Tibial artery (tissue), 4 donors: ENCODE results near the gene ZNF831.

Experiments
- DNase-seq, 2 donors: peaks; one replicate each; pipeline ENCODE4 v3.0.0-alpha.2; 2019
- H3K27ac ChIP-seq, 2 donors: fragments of 200-600 bp; sonication (generic) in 1 of 2; 1 replicate in 1 of 2; 2 replicates in 1 of 2; pipeline ENCODE4 v1.5.1; 2018 to 2019; ENCODE audit warnings: mild to moderate bottlenecking in 1 of 2
- H3K27me3 ChIP-seq, 2 donors: fragments of 200-600 bp; sonication (generic) in 1 of 2; one replicate each; pipeline versions ENCODE4 v1.5.1 to v1.6.0; 2016 to 2019
- H3K36me3 ChIP-seq, 3 donors: fragments of 200-600 bp; sonication (generic) in 2 of 3; one replicate each; pipeline ENCODE4 v1.5.1; 2016 to 2019; ENCODE audit warnings: mild to moderate bottlenecking in 2 of 3
- H3K4me1 ChIP-seq, 4 donors: fragments of 200-600 bp; sonication (generic) in 2 of 4; 1 replicate in 3 of 4; 2 replicates in 1 of 4; pipeline ENCODE4 v1.5.1; 2016 to 2019
- H3K4me3 ChIP-seq, 2 donors: fragments of 200-600 bp; sonication (generic) in 1 of 2; 1 replicate in 1 of 2; 2 replicates in 1 of 2; pipeline ENCODE4 v1.5.1; 2018 to 2019; ENCODE audit warnings: mild to moderate bottlenecking in 2 of 2
- H3K9me3 ChIP-seq, 3 donors: fragments of 200-600 bp; sonication (generic) in 1 of 3; one replicate each; pipeline ENCODE4 v1.5.1; 2016 to 2019
- CTCF ChIP-seq, 2 experiments: fragments of 200-600 bp in 1 of 2; fragments of 450-650 bp in 1 of 2; IDR thresholded peaks; one replicate each; pipeline ENCODE4 v1.5.1; 2017 to 2019; ENCODE audit warnings: antibody characterized with exemption in 2 of 2, mild to moderate bottlenecking in 1 of 2, moderate library complexity in 1 of 2
- intact Hi-C: fragments of 100-400 bp; cut with DNase I; formaldehyde crosslinking; loops from one replicate; pipeline ENCODE4 v1.15.0; 2023; ENCODE audit warnings: low total_unique reads

The ZNF831 gene

DNA sequence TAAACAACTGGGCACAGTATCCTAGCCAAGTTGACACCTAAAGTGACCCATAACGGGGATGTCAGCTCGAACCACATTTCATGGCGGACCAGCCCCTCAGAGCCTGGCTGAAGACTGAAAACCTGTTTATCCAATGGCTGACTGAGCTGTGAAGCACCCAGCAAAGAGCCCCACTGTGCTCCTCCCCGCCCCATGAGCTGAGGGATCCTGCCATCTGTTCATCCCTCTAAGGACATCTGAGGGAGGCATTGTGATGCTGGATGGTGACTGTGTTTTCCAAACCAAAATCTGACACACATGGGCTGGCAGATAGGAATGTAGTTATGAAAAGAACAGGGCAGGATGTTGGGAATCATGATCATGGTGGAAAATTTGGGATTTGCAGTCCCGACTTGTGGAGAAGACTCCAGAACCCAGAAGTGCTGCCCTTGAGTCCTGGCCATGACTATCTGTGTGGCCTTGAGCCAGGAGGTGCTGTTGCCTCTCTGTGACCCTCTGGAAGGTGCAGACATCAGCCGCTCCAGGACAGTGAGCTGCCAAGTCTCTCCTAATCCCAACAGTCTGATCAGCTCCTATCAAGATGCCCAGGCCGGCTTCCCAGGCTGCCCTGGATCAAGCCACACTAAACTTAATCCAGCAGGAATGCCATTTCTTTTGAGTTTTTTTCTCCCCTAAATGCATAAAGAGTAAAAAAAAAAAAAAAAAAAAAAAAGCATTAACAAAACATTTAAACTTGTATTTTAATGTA, 142.5 kb downstream of the ZNF831 start:
- Histone ChIP-seq H3K27me3 (peaks cover 0 to 25% of the 10 kb centered on the region in 2 donors), H3K36me3 (no peaks in the 10 kb centered on the region), H3K9me3 (no peaks in the 10 kb centered on the region), H3K27ac (no peak overlapping the region), H3K4me3 (no peak overlapping the region), H3K4me1 (no peaks in the 10 kb centered on the region)
- no peak for TF ChIP-seq CTCF (IDR thresholded peaks at IDR 0.05)
- DNase-seq = no peak
- intact Hi-C loops = no loop called here

DNA sequence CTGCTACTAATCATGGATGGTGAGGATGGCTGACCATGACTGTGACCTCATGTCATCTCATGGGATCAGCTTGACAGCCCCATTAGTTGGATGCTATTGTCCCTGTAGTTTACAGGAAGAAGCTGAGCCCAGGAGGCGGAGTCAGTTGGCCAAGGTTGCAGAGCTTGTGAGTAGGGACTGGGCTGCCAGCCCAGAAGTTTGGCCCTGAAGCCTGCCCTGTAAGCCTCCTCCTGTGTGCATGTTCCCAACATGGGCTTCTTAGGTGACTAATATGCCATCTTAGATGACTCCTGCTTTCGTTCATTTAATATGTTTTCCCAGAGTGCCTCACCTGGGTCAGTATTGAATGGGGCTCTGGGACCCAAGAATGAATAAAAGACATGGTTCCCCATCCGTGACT, 143.6 kb downstream of the ZNF831 start:
- H3K27ac ChIP-seq = no peak overlapping the region
- no peaks in the 10 kb centered on the region for H3K9me3 ChIP-seq
- no peaks in the 10 kb centered on the region for H3K36me3 ChIP-seq
- no peaks in the 10 kb centered on the region for H3K4me1 ChIP-seq
- TF ChIP-seq CTCF (IDR thresholded peaks at IDR 0.05) = no peak
- no peak overlapping the region for H3K4me3 ChIP-seq
- no peak for DNase-seq
- peaks cover 0 to 13% of the 10 kb centered on the region in 2 donors for H3K27me3 ChIP-seq
- intact Hi-C loops = no loop called here
